T follicular helper cell (primary cell): ENCODE results near the gene ZNF148.

Source experiments
- DNase-seq: peaks from one replicate; pipeline ENCODE4 v3.0.0-alpha.2; 2020; ENCODE audit warnings: low read depth

The ZNF148 gene

GRCh38 chr3:125219261-125219701 is 155.8 kb downstream of the ZNF148 start:
- no peak for DNase-seq

GRCh38 chr3:125214738-125215137 is 160.4 kb downstream of the ZNF148 start:
- DNase-seq: no peak

- no peak for DNase-seq
Observed at GRCh38 chr3:125213946-125214542, 161.1 kb downstream of the ZNF148 start.

- no peak for DNase-seq
Observed at GRCh38 chr3:125213364-125213755, 161.8 kb downstream of the ZNF148 start.

- DNase-seq: no peak
Observed at GRCh38 chr3:125212509-125213363, 162.4 kb downstream of the ZNF148 start, which contains the start of gene SLC12A8. Gene SLC12A8 (minus strand): TSS chr3:125212748. CDS start chr3:125211349, 1,399 bp downstream.

- DNase-seq: no peak
Observed at GRCh38 chr3:125212091-125212508, 163.0 kb downstream of the ZNF148 start.

GRCh38 chr3:125211523-125212090 is 163.5 kb downstream of the ZNF148 start:
- DNase-seq: no peak

- no peak for DNase-seq
Observed at GRCh38 chr3:125207949-125208568, 167.1 kb downstream of the ZNF148 start.

- no peak for DNase-seq
Observed at GRCh38 chr3:125207507-125207906, 167.6 kb downstream of the ZNF148 start.

GRCh38 chr3:125206934-125207333 is 168.2 kb downstream of the ZNF148 start:
- no peak for DNase-seq

GRCh38 chr3:125203731-125204130 is 171.4 kb downstream of the ZNF148 start:
- DNase-seq: no peak

GRCh38 chr3:125202197-125202596 is 172.9 kb downstream of the ZNF148 start:
- DNase-seq: no peak

GRCh38 chr3:125200731-125201139 is 174.4 kb downstream of the ZNF148 start:
- DNase-seq: no peak

GRCh38 chr3:125194849-125195601 is 180.1 kb downstream of the ZNF148 start:
- no peak for DNase-seq

- DNase-seq: no peak
Observed at GRCh38 chr3:125194061-125194848, 180.9 kb downstream of the ZNF148 start.

- no peak for DNase-seq
Observed at GRCh38 chr3:125192190-125193035, 182.7 kb downstream of the ZNF148 start.

- DNase-seq: no peak
Observed at GRCh38 chr3:125191730-125192129, 183.4 kb downstream of the ZNF148 start.

GRCh38 chr3:125191256-125191655 is 183.9 kb downstream of the ZNF148 start:
- DNase-seq: no peak

GRCh38 chr3:125190786-125191185 is 184.3 kb downstream of the ZNF148 start:
- no peak for DNase-seq
